ENCODE measurements around the gene PABPC3. TPM values are rescaled to one million over a fixed set of nuclear protein-coding genes. Genes with fewer than 3 reads are reported as not detected.

The PABPC3 gene
- total RNA-seq (2021; fragmentation: NEBNext Ultra II Directional; extraction: Animal tissue kit (Norgen Biotek cat#: 25700)) (0.48 TPM in 2 replicates), polyA plus RNA-seq (2011; rRNA removed) (0.14 and 0.18 TPM in 2 replicates), polyA minus RNA-seq (2011; rRNA and poly(A)+ RNA removed) (0.15 and 0.22 TPM in 2 replicates)
- 0.13 TPM for polyA plus RNA-seq (2011; cell fraction: cytosol; rRNA removed)
- 0.11 TPM for polyA plus RNA-seq (2011; cell fraction: nucleus; rRNA removed)
- 0.25 to 1.5 TPM (median 0.47 TPM) in 4 replicates for polyA plus RNA-seq (2012, experiment 1 of 2)
- polyA plus RNA-seq (2012, experiment 2 of 2) = 0.18 TPM
- 0.32 TPM for polyA plus RNA-seq (2013, experiment 1 of 2)
- 0.37 TPM for polyA plus RNA-seq (2013, experiment 2 of 2)
- not detected for polyA minus RNA-seq (2011; cell fraction: cytosol; rRNA and poly(A)+ RNA removed)
- 0.30 TPM for polyA minus RNA-seq (2011; cell fraction: nucleus; rRNA and poly(A)+ RNA removed)
- long read RNA-seq, experiment 1, partial matches to known transcripts = 0 of 4 reads
- long read RNA-seq, experiment 1, other reads (novel, unspliced or antisense) = 0 of 4 reads
- long read RNA-seq, experiment 2 = 0 reads

- no peak within 1 kb of the TSS for H4K5ac ChIP-seq (ENCODE audit: insufficient read length, low read depth, low read length)
- no peak within 1 kb of the TSS for H3K4me3 ChIP-seq (ENCODE audit: extremely low read depth in 1 of 4, insufficient read depth in 2 of 4, low read depth in 3 of 4, low read length in 4 of 4)
- no peak within 1 kb of the TSS for H2BK12ac ChIP-seq (ENCODE audit: low read depth, low read length)
- no peak within 1 kb of the TSS for H4K91ac ChIP-seq (replicated peaks; ENCODE audit: insufficient read length, low read length)
- no peak for FAIRE-seq
- POLR2A ChIA-PET (ENCODE audit: partially characterized antibody) = no interaction called here
- H2AFZ ChIP-seq (ENCODE audit: low read length) = peak within 1 kb of the TSS; percentile 53; the same call in 1 of the 2 replicates
- H2BK20ac ChIP-seq (ENCODE audit: low read length) = no peak within 1 kb of the TSS
- no peak within 1 kb of the TSS for H3K14ac ChIP-seq (ENCODE audit: insufficient read length)
- H4K8ac ChIP-seq (ENCODE audit: extremely low read depth, insufficient read depth, low read length) = no peak within 1 kb of the TSS; the same call in 1 of the 2 replicates
- H2BK5ac ChIP-seq (ENCODE audit: low read depth, low read length) = no peak within 1 kb of the TSS
- no peak within 1 kb of the TSS for H3K27ac ChIP-seq (ENCODE audit: low read depth, low read length)
- H2BK15ac ChIP-seq (ENCODE audit: low read length) = no peak within 1 kb of the TSS
- CTCF ChIA-PET (ENCODE audit: partially characterized antibody) = interaction anchor here (0.6 to 1.9 kb wide), 9 partner anchors 9 to 472 kb away, joined by 3 to 6 read pairs (median 3); no protein-coding TSS in a partner anchor
- no peak for DNase-seq (ENCODE audit: low read depth in 1 of 2, low spot score in 2 of 2)
- H3K79me2 ChIP-seq (ENCODE audit: control insufficient read depth in 1 of 2, insufficient read depth in 2 of 2, low read length in 2 of 2) = no peaks in the 10 kb centered on the region
- no peak within 1 kb of the TSS for H3K4ac ChIP-seq (replicated peaks; ENCODE audit: insufficient read length, low read depth, low read length)
- H3K56ac ChIP-seq (replicated peaks; ENCODE audit: insufficient read length, low read depth, low read length) = no peak within 1 kb of the TSS
- no peaks in the 10 kb centered on the region for H3K27me3 ChIP-seq (replicated peaks in 1 of 4; ENCODE audit: control insufficient read depth in 3 of 4, extremely low read depth in 1 of 4, insufficient read depth in 3 of 4, low read length in 3 of 4)
- no peaks in the 10 kb centered on the region for H3K79me1 ChIP-seq (ENCODE audit: low read depth, low read length)
- no peak within 1 kb of the TSS for H3K18ac ChIP-seq (ENCODE audit: extremely low read depth, low read length)
- no peaks in the 10 kb centered on the region for H4K20me1 ChIP-seq (replicated peaks in 1 of 2; ENCODE audit: control insufficient read depth in 1 of 2, insufficient read depth in 2 of 2, low read length in 2 of 2)
- no peaks in the 10 kb centered on the region for H3K23me2 ChIP-seq (ENCODE audit: low read depth, low read length)
- H3K36me3 ChIP-seq (ENCODE audit: control insufficient read depth in 2 of 4, insufficient read depth in 4 of 4, low read length in 3 of 4) = no peaks in the 10 kb centered on the region
- no peak within 1 kb of the TSS for H2BK120ac ChIP-seq (replicated peaks; ENCODE audit: low read depth, low read length)
- no peak within 1 kb of the TSS for H3K4me2 ChIP-seq (ENCODE audit: insufficient read depth in 1 of 2, low read depth in 2 of 2, low read length in 2 of 2)
- no peaks in the 10 kb centered on the region for H3K9me3 ChIP-seq (ENCODE audit: insufficient read depth in 2 of 2, low read depth in 1 of 2, low read length in 1 of 2)
- 96% methylated on average over 47 of the region's 50 CpGs; no CpG with 5 or more reads in 1 of the 2 experiments for WGBS, 2 experiments (ENCODE audit: extremely low coverage in 1 of 2, insufficient coverage in 1 of 2, insufficient read length in 1 of 2, insufficient replicate concordance in 2 of 2, low coverage in 1 of 2, low lambda C conversion rate in 2 of 2, missing lambda C conversion rate in 1 of 2)
- no peak within 1 kb of the TSS for H2AK5ac ChIP-seq (ENCODE audit: low read depth, low read length)
- H3K23ac ChIP-seq (ENCODE audit: insufficient read length) = no peak within 1 kb of the TSS
- no peaks in the 10 kb centered on the region for H3K4me1 ChIP-seq (replicated peaks in 1 of 4; ENCODE audit: control insufficient read depth in 3 of 4, insufficient read depth in 4 of 4, low read length in 3 of 4)
- H3K9ac ChIP-seq (replicated peaks in 1 of 4; ENCODE audit: extremely low read depth in 1 of 4, low read depth in 3 of 4, low read length in 3 of 4) = no peak within 1 kb of the TSS
- TF ChIP-seq SUZ12 (IDR thresholded peaks at IDR 0.05; ENCODE audit: low read length) = no peak
- no peak for TF ChIP-seq CREB1 (IDR thresholded peaks at IDR 0.05)
- no peak for TF ChIP-seq ZNF274 (IDR thresholded peaks at IDR 0.05; ENCODE audit: borderline replicate concordance, extremely low read depth, low read length)
- TF ChIP-seq MAFK (IDR thresholded peaks at IDR 0.05; ENCODE audit: low read depth, low read length) = no peak
- TF ChIP-seq ASH2L (IDR thresholded peaks at IDR 0.05; ENCODE audit: low read length) = no peak
- no peak for TF ChIP-seq GTF2F1 (IDR thresholded peaks at IDR 0.05; ENCODE audit: borderline replicate concordance, low read depth, low read length)
- no peak for TF ChIP-seq TBP (IDR thresholded peaks at IDR 0.05; ENCODE audit: low read depth, low read length)
- no peak for TF ChIP-seq BCL11A (IDR thresholded peaks at IDR 0.05; ENCODE audit: low read depth in 2 of 2, low read length in 2 of 2)
- no peak for TF ChIP-seq SP4 (IDR thresholded peaks at IDR 0.05; ENCODE audit: low read length)
- TF ChIP-seq NANOG (IDR thresholded peaks at IDR 0.05; ENCODE audit: insufficient read depth, low read depth, low read length, poor library complexity, severe bottlenecking) = no peak
- no peak for TF ChIP-seq TCF12 (IDR thresholded peaks at IDR 0.05; ENCODE audit: low read depth, low read length)
- no peak for TF ChIP-seq E2F6 (IDR thresholded peaks at IDR 0.05)
These were observed at the start of gene PABPC3 for GRCh38 chr13:25095851-25096453. Gene PABPC3, plus strand, starts transcription at chr13:25096136. Its CDS starts 63 bp downstream, at chr13:25096199.
